H4 (cell line): ENCODE measurements around the gene OLA1. TPM values are rescaled to one million over a fixed set of nuclear protein-coding genes. Genes with fewer than 3 reads are reported as not detected.

Experiments
- DNase-seq: peaks from one replicate; pipeline ENCODE4 v3.0.0-alpha.2; 2015; ENCODE audit warnings: low spot score
- total RNA-seq: library from RNA; depleted of rRNA; stranded (reverse); fragments of >200 nt; shearing (Covaris generic); gene quantifications from 2 replicates; pipeline ENCODE4 v1.2.3, GENCODE V29; 2014

OLA1 gene
- total RNA-seq, 1 experiment from 2014 or later = 97.4 TPM

GRCh38 chr2:174224665-174225288 is 23.6 kb downstream of the OLA1 start:
- no peak for DNase-seq

GRCh38 chr2:174224125-174224524 is 24.2 kb downstream of the OLA1 start:
- no peak for DNase-seq

- DNase-seq = no peak
Observed at GRCh38 chr2:174223388-174223787, 24.9 kb downstream of the OLA1 start.

- no peak for DNase-seq
Observed at GRCh38 chr2:174222154-174222553, 26.2 kb downstream of the OLA1 start.

GRCh38 chr2:174219321-174219720 is 29.0 kb downstream of the OLA1 start:
- no peak for DNase-seq

GRCh38 chr2:174218773-174219172 is 29.6 kb downstream of the OLA1 start:
- no peak for DNase-seq

- no peak for DNase-seq
Observed at GRCh38 chr2:174217869-174218268, 30.5 kb downstream of the OLA1 start.

- DNase-seq = no peak
Observed at GRCh38 chr2:174211954-174212353, 36.4 kb downstream of the OLA1 start.

- DNase-seq = no peak
Observed at GRCh38 chr2:174210862-174211261, 37.5 kb downstream of the OLA1 start.

- DNase-seq = no peak
Observed at GRCh38 chr2:174209325-174209724, 39.0 kb downstream of the OLA1 start.

GRCh38 chr2:174208026-174208425 is 40.3 kb downstream of the OLA1 start:
- DNase-seq = no peak

- DNase-seq = no peak
Observed at GRCh38 chr2:174205562-174205961, 42.8 kb downstream of the OLA1 start.

- DNase-seq = no peak
Observed at GRCh38 chr2:174202188-174202587, 46.1 kb downstream of the OLA1 start.

GRCh38 chr2:174198846-174199564 is 49.3 kb downstream of the OLA1 start:
- DNase-seq = no peak

- no peak for DNase-seq
Observed at GRCh38 chr2:174195253-174195652, 53.1 kb downstream of the OLA1 start.

GRCh38 chr2:174193737-174194136 is 54.6 kb downstream of the OLA1 start:
- no peak for DNase-seq

- no peak for DNase-seq
Observed at GRCh38 chr2:174192664-174193063, 55.7 kb downstream of the OLA1 start.

GRCh38 chr2:174191342-174192074 is 56.8 kb downstream of the OLA1 start:
- DNase-seq = no peak

- no peak for DNase-seq
Observed at GRCh38 chr2:174184915-174185314, 63.4 kb downstream of the OLA1 start.

- DNase-seq = no peak
Observed at GRCh38 chr2:174184504-174184903, 63.8 kb downstream of the OLA1 start.

- no peak for DNase-seq
Observed at GRCh38 chr2:174183076-174183475, 65.3 kb downstream of the OLA1 start.

- DNase-seq = no peak
Observed at GRCh38 chr2:174181368-174181767, 67.0 kb downstream of the OLA1 start.

- no peak for DNase-seq
Observed at GRCh38 chr2:174180726-174181236, 67.6 kb downstream of the OLA1 start.
